G401 (cell line): ENCODE measurements around the gene TPTE2. TPM values are rescaled to one million over a fixed set of nuclear protein-coding genes. Genes with fewer than 3 reads are reported as not detected.
"Not testable (repeated sequence)": the region's sequence is repeated elsewhere in the genome, so short reads cannot be mapped to it uniquely, and the experiment has no call there.

Experiments used
- DNase-seq: peaks from one replicate; pipeline ENCODE4 v3.0.0-alpha.2; 2015; ENCODE audit warnings: low spot score
- in situ Hi-C: cut with HindIII; loops from 2 replicates; pipeline ENCODE4 v1.10.0; 2016; ENCODE audit warnings: low sequenced_read_pairs, mixed read lengths
- total RNA-seq: library from RNA; depleted of rRNA; stranded (reverse); fragments of >200 nt; shearing (Covaris generic); gene quantifications from 2 replicates; pipeline ENCODE4 v1.2.3, GENCODE V29; 2014; rRNA removed

The TPTE2 gene
- total RNA-seq = not detected in 2 replicates

- DNase-seq, in situ Hi-C loops: not testable (repeated sequence)
Measured at GRCh38 chr13:19561127-19561582, at the start of gene TPTE2. TSS of gene TPTE2 (minus strand) at chr13:19561532. CDS start at chr13:19503234, 58,298 bp downstream.

- no peak for DNase-seq
Measured at GRCh38 chr13:19607523-19608078, 46.3 kb upstream of the TPTE2 start.

DNA sequence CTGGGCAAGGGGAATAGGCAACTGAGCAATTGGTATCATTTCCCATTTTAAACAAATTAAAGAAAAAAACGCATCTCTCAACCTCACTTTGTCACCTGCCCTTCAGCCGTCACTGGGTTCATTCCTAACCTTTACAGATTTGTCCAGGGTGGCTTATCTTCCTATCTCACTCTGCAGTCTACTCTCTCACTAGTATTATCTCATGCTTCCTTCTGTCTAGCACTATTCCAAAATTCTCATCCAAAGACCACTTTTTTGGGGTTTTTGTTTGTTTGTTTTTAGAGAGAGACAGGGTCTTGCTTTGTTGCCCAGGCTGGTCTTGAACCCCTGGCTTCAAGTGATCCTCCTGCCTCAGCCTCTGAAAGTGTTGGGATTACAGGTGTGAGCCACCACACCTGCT is 45.4 kb upstream of the TPTE2 start:
- no peak for DNase-seq
- in situ Hi-C loops = no loop called here

More at GRCh38 chr13:19607523-19608078, 46.3 kb upstream of the TPTE2 start:
- in situ Hi-C loops = no loop called here

DNA sequence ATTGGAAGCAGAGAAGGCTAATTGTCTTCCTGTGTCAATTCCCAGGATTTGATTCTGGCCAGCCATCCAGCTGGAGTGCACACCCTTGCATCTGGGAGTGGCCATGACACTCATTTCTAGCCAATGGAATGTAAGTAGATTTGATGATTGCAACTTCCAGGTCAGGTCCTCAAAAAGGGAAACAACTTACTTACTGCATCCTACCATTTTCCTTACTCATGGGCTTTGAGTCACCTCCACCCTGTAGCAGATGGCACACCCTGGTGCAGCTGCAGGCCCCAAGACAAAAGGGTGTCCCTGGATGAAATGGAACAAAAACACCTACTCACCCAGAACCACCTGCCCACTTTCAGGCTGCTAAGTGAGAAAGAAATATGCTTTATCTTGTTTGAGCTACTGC is 44.8 kb upstream of the TPTE2 start:
- no peak for DNase-seq
- in situ Hi-C loops = no loop called here

- in situ Hi-C loops = no loop called here
- DNase-seq = no peak
Measured at GRCh38 chr13:19605161-19605955, 44.0 kb upstream of the TPTE2 start.

DNA sequence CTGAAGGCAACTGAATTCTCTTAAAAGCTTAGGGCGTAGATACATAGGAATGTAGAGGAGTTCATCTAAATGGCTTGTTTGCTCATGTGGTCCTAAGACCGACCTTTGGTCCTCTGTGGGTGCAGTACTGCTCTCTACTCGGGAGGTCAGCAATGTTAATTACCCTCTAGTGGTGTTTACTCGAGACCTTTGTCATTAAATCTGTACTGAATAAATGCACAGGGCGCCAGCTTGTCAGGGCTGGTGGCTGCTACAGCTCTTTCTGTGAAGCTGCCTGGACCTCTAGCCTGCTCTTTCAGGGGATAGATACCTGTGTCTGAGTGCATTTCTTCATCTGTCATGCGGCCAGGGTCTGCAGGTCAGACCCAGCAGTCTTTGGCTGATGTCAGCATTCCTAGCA is 43.0 kb upstream of the TPTE2 start:
- in situ Hi-C loops = no loop called here
- DNase-seq = no peak

DNA sequence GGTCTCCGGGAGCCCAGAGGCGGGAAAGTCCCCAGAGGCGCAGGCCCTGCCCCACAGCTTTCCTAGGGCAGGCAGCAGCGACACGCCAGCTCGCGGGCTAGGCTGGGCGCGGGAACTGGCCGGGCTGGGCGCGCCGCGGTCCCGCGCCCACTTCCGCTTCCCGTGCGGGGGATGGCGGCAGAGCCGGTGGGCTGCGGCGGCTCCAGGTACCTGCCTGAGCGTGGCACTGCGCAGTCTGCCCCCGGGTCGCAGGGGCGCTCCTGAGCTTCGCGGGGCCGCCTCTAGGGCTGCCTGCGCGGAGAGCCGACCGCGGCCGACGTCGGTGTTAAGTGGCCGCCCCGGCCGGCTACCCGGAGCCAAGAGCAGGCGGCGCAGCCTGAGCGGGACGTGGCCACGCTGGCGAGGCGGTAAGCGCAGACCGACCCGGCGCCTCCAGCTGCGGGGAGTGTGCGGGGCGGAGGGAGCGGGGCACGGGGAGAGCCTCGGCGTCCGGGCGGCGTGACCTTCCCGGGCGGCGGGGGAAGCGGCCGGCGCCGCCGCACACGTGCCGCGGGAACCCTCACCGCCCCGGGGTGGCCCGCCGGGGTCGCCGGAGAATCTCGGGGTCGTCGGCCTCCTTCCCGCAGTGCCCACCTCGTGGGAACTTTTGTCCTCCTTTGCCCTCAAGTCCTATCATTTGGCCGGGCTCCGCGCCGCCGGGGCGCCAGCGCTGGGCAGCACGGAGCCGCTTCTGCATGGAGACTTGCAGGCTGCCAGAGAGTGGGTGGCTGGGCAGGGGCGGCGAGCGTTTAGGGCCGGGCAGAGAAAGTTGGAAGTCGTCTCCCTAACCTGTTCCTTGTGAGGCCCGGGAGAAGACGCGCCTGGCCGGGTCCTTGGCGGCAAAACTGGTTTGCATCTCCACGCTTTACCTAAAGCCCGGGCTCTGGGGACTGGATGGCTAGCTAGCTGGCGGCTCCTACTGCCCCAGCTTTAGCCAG is 40.7 kb upstream of the TPTE2 start:
- in situ Hi-C loops = no loop called here
- DNase-seq = no peak

- in situ Hi-C loops = no loop called here
- DNase-seq = no peak
Measured at GRCh38 chr13:19597523-19597922, 36.2 kb upstream of the TPTE2 start.

GRCh38 chr13:19596960-19597361 is 35.6 kb upstream of the TPTE2 start:
- DNase-seq = no peak
- in situ Hi-C loops = no loop called here

DNA sequence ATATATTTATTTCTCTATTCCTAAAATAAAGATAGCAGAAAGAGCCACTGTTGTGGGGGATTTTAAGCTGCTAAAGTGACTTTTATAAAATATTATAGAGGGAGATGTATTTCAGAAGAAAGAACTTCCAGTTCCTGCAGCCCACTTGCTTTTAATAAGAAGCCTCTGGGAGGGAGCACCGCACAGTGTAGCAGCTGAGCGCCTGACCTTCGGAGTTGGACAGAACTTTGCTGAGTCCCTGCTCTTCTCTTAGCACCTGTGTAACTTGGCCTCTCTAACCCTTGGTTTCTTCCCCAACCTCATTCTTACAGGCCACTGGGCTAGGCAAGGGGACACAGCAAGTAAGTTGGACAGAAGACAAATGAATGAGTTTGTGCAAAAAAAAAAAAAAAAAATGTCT is 34.8 kb upstream of the TPTE2 start:
- no peak for DNase-seq
- in situ Hi-C loops = no loop called here

DNA sequence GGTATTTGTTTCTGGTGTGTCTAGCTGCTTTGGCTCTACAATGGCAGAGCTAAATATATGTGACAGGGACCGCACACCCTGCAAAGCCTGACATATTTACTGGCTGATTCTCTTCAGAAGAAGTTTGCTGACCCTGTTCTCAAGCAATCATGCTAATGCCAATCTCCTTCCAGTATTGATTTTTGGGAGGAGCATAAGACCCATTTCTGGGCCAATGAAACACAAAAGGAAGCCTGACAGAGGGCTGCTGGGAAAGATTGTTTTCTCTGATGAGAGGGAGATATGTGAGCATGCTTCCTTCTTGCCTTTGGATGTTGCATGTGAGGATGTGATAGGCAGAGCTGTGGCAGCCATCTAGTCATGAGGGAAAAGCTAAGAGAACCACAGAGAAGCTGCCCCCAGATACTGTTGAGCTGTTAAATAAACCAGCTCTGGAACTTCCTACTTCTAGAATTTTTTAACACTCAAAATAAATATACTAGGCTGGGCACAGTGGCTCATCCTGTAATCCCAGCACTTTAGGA is 31.4 kb upstream of the TPTE2 start:
- no peak for DNase-seq
- in situ Hi-C loops = no loop called here

GRCh38 chr13:19591864-19592263 is 30.5 kb upstream of the TPTE2 start:
- no peak for DNase-seq
- in situ Hi-C loops = no loop called here

DNA sequence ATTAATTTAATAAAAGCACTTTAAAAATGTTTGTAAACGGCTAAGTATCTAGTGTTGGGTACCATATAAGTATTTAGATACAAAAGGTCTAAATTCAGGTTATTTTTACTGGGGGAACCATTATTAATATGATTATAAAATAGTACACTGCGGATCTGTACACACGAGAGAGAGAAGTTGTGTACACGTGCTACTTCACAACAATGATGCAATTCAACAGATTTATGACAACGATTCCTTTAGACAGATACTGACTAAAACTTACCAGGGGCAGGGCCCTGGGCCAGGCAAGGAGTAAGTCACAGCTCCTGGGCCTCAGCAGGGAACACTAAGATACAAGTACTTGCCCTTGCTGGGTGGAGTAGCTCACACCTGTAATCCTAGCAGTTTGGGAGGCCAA is 29.1 kb upstream of the TPTE2 start:
- in situ Hi-C loops = no loop called here
- DNase-seq = no peak

- no peak for DNase-seq
- in situ Hi-C loops = no loop called here
Measured at GRCh38 chr13:19589312-19589711, 28.0 kb upstream of the TPTE2 start.

- peak; percentile 41 for DNase-seq
- in situ Hi-C loops = no loop called here
Measured at GRCh38 chr13:19587635-19588300, 26.4 kb upstream of the TPTE2 start.

GRCh38 chr13:19586904-19587634 is 25.7 kb upstream of the TPTE2 start:
- in situ Hi-C loops = no loop called here
- no peak for DNase-seq

GRCh38 chr13:19581675-19582074 is 20.3 kb upstream of the TPTE2 start:
- in situ Hi-C loops = no loop called here
- DNase-seq = no peak

- DNase-seq = no peak
- in situ Hi-C loops = no loop called here
Measured at GRCh38 chr13:19575230-19575629, 13.9 kb upstream of the TPTE2 start.
